ENCODE data around the gene RPL5.

DNA sequence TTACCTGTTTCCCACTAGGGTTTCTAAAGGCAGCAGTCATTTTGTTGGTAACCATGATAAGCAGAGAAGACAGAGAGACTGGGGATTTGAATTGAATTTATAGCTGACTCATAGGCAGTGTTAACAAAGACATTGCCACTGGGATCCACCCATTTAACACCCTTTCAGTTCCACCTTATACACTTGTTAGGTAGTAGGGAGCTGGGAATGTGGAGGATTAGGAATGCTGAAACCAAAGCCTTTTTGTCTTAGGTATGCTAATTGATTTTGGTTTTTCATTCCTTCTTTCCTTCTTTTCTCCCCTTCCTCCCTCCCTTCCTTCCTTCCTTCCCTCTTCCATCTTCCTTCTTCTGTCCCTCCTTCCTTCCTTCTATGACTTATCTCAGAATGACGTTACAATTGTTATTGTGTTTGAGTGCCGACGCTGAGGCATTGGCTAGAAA lies 39.5 kb upstream of the RPL5 start:
- no peak for TF ChIP-seq EZH2 (IDR thresholded peaks at IDR 0.05; ENCODE audit: borderline replicate concordance, insufficient read depth, low read length, poor library complexity, severe bottlenecking)
- TF ChIP-seq RAD21 (conservative IDR thresholded peaks at IDR 0.05) = no peak
- no peak for TF ChIP-seq REST (IDR thresholded peaks at IDR 0.05; ENCODE audit: borderline replicate concordance)
- no peak for TF ChIP-seq POLR2AphosphoS5 (IDR thresholded peaks at IDR 0.05)
- TF ChIP-seq, protein P1, sequence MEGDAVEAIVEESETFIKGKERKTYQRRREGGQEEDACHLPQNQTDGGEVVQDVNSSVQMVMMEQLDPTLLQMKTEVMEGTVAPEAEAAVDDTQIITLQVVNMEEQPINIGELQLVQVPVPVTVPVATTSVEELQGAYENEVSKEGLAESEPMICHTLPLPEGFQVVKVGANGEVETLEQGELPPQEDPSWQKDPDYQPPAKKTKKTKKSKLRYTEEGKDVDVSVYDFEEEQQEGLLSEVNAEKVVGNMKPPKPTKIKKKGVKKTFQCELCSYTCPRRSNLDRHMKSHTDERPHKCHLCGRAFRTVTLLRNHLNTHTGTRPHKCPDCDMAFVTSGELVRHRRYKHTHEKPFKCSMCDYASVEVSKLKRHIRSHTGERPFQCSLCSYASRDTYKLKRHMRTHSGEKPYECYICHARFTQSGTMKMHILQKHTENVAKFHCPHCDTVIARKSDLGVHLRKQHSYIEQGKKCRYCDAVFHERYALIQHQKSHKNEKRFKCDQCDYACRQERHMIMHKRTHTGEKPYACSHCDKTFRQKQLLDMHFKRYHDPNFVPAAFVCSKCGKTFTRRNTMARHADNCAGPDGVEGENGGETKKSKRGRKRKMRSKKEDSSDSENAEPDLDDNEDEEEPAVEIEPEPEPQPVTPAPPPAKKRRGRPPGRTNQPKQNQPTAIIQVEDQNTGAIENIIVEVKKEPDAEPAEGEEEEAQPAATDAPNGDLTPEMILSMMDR (IDR thresholded peaks at IDR 0.05; ENCODE audit: poor library complexity, severe bottlenecking) = no peak
- TF ChIP-seq EP300 (conservative IDR thresholded peaks at IDR 0.05; ENCODE audit: poor library complexity, severe bottlenecking) = no peak
- no peak for TF ChIP-seq SMC3 (conservative IDR thresholded peaks at IDR 0.05; ENCODE audit: poor library complexity)
- no peak for TF ChIP-seq TAF1 (IDR thresholded peaks at IDR 0.05; ENCODE audit: low read depth)

Measured in neural cell (in vitro differentiated cells).